GM19238 (cell line): ENCODE results near the gene PRUNE2.

Experiments
- DNase-seq: peaks from one replicate; pipeline ENCODE4 v3.0.0; 2011; ENCODE audit warnings: low spot score; ENCODE audit not compliant: insufficient read length

The PRUNE2 gene

GRCh38 chr9:76734716-76735115 is 171.2 kb downstream of the PRUNE2 start:
- no peak for DNase-seq

GRCh38 chr9:76733096-76733495 is 172.8 kb downstream of the PRUNE2 start:
- DNase-seq: no peak

GRCh38 chr9:76732341-76732958 is 173.5 kb downstream of the PRUNE2 start:
- no peak for DNase-seq

- DNase-seq: no peak
Measured at GRCh38 chr9:76730801-76731200, 175.1 kb downstream of the PRUNE2 start.

GRCh38 chr9:76729980-76730737 is 175.8 kb downstream of the PRUNE2 start:
- DNase-seq: no peak

- DNase-seq: no peak
Measured at GRCh38 chr9:76729116-76729515, 176.8 kb downstream of the PRUNE2 start.

GRCh38 chr9:76725885-76726284 is 180.0 kb downstream of the PRUNE2 start:
- DNase-seq: no peak

- DNase-seq: no peak
Measured at GRCh38 chr9:76725011-76725546, 180.8 kb downstream of the PRUNE2 start.

- no peak for DNase-seq
Measured at GRCh38 chr9:76720245-76720644, 185.7 kb downstream of the PRUNE2 start.

- no peak for DNase-seq
Measured at GRCh38 chr9:76718166-76718565, 187.7 kb downstream of the PRUNE2 start.

GRCh38 chr9:76717613-76718012 is 188.3 kb downstream of the PRUNE2 start:
- DNase-seq: no peak

GRCh38 chr9:76717176-76717575 is 188.7 kb downstream of the PRUNE2 start:
- no peak for DNase-seq

- no peak for DNase-seq
Measured at GRCh38 chr9:76716085-76716672, 189.7 kb downstream of the PRUNE2 start.

- no peak for DNase-seq
Measured at GRCh38 chr9:76713381-76713780, 192.5 kb downstream of the PRUNE2 start.

- DNase-seq: no peak
Measured at GRCh38 chr9:76709020-76709419, 196.9 kb downstream of the PRUNE2 start.

GRCh38 chr9:76707510-76707909 is 198.4 kb downstream of the PRUNE2 start:
- no peak for DNase-seq

GRCh38 chr9:76704593-76705204 is 201.2 kb downstream of the PRUNE2 start:
- peak; percentile 6 for DNase-seq

GRCh38 chr9:76703270-76703669 is 202.6 kb downstream of the PRUNE2 start:
- DNase-seq: no peak

- no peak for DNase-seq
Measured at GRCh38 chr9:76701441-76702039, 204.4 kb downstream of the PRUNE2 start.

- DNase-seq: no peak
Measured at GRCh38 chr9:76700916-76701315, 205.0 kb downstream of the PRUNE2 start.

- DNase-seq: no peak
Measured at GRCh38 chr9:76699971-76700370, 205.9 kb downstream of the PRUNE2 start.

GRCh38 chr9:76697554-76697953 is 208.4 kb downstream of the PRUNE2 start:
- no peak for DNase-seq
